ENCODE data around the gene SOD2.

- TF ChIP-seq POLR2A (conservative IDR thresholded peaks at IDR 0.05) (no peak), PRDM10 (IDR thresholded peaks at IDR 0.05; ENCODE audit: partially characterized antibody) (no peak)
Observed at GRCh38 chr6:159689001-159689400, 4.0 kb downstream of the SOD2 start.
